Measurements from ENCODE around the gene LAMB1. TPM values are rescaled to one million over a fixed set of nuclear protein-coding genes. Genes with fewer than 3 reads are reported as not detected.

Gene LAMB1
- total and polyA plus RNA-seq, 2 of the 13 experiments (the other 11 are each of a cell fraction or from before 2014, with no cell fraction given), result 109 to 124 TPM

- TF ChIP-seq ZBTB40 (IDR thresholded peaks at IDR 0.05) (no peak), ZBTB40 (CRISPR knock-in tag; IDR thresholded peaks at IDR 0.05) (no peak), HIC2 (CRISPR knock-in tag; IDR thresholded peaks at IDR 0.05; ENCODE audit: low read depth) (no peak), ZNF318 (CRISPR knock-in tag; IDR thresholded peaks at IDR 0.05) (no peak; the same call in 1 of the 2 replicates), POLR2AphosphoS5 (IDR thresholded peaks at IDR 0.05; ENCODE audit: low read depth, low read length) (peak; percentile 90), NFE2L1 (CRISPR knock-in tag; IDR thresholded peaks at IDR 0.05; ENCODE audit: borderline replicate concordance) (no peak), NFKB2 (CRISPR knock-in tag; IDR thresholded peaks at IDR 0.05; ENCODE audit: borderline replicate concordance) (peak; percentile 85; the same call in 1 of the 2 replicates)
These were observed 111.9 kb downstream of the LAMB1 start, which contains the start of gene DLD (continued) for GRCh38 chr7:107890962-107891635.

Data from HepG2 (cell line).